ENCODE results near the gene ARV1. TPM values are rescaled to one million over a fixed set of nuclear protein-coding genes. Genes with fewer than 3 reads are reported as not detected.

Gene ARV1
- total RNA-seq, 2 experiments from 2014 or later = 13.5 to 17.7 TPM

DNA sequence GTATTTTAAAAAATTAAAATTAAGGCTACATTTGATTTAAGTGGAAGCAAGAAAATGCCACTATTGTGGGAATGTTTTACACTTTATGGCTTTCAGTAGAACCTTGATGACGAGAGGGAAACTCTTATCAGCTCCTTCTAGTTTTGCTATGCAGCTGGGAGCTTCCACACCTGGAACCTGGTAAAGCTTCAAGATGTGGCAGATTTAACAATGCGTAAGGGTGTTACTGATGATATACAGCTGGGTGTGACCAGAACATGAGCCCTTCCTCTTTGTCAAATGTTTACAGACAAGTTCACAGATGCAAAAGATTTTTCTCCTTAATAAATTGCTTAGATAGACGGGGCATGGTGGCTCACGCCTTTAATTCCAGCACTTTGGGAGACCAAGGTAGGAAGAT lies 20.5 kb upstream of the ARV1 start:
- Mint-ChIP-seq H3K4me3 (no peak overlapping the region), H3K9me3 (no peaks in the 10 kb centered on the region), H3K27ac (no peak overlapping the region), H3K36me3 (ENCODE audit: low read depth) (peaks cover 43% of the 10 kb centered on the region), H3K4me1 (peaks cover 5% of the 10 kb centered on the region), H3K27me3 (no peaks in the 10 kb centered on the region)
- ChIA-PET CTCF (no interaction called here), POLR2A (no interaction called here)
- DNase-seq = no peak

DNA sequence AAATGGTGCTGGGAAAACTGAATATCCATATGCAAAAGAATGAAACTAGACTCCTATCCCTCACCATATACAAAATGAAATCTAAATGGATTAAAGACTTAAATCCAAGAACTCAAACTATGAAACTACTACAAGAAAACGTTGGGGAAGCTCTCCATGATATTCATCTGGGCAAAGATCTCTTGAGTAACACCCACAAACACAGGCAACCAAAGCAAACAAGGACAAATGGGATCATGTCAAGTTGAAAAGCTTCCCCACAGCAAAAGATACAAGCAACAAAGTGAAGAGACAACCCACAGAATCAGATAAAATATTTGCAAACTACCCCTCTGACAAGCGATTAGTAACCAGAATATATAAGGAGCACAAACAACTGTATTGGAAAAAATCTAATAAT lies 14.0 kb upstream of the ARV1 start:
- Mint-ChIP-seq H3K27ac (no peak overlapping the region), H3K36me3 (ENCODE audit: low read depth) (peaks cover 28% of the 10 kb centered on the region), H3K4me3 (no peak overlapping the region), H3K9me3 (no peaks in the 10 kb centered on the region), H3K27me3 (no peaks in the 10 kb centered on the region), H3K4me1 (peaks cover 10% of the 10 kb centered on the region)
- DNase-seq = no peak
- CTCF ChIA-PET = no interaction called here
- POLR2A ChIA-PET = no interaction called here

DNA sequence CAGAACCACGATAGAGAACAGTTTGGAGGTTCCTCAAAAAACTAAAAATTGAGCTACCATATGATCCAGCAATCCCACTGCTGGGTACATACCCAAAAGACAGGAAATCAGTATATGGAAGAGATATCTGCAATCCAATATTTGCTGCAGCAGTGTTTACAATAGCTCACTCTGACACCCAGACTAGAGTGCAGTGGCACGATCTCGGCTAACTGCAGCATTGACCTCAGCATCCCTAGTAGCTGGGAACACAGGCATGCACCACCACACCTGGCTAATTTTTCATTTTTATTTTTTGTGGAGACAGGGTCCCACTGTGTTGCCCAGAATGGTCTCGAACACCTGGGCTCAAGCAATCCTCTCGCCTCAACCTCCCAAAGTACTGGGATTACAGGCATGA lies 13.4 kb upstream of the ARV1 start:
- ChIA-PET POLR2A (no interaction called here), CTCF (no interaction called here)
- Mint-ChIP-seq H3K27ac (no peak overlapping the region), H3K36me3 (ENCODE audit: low read depth) (peaks cover 28% of the 10 kb centered on the region), H3K27me3 (no peaks in the 10 kb centered on the region), H3K9me3 (no peaks in the 10 kb centered on the region), H3K4me1 (peaks cover 16% of the 10 kb centered on the region), H3K4me3 (no peak overlapping the region)
- no peak for DNase-seq

DNA sequence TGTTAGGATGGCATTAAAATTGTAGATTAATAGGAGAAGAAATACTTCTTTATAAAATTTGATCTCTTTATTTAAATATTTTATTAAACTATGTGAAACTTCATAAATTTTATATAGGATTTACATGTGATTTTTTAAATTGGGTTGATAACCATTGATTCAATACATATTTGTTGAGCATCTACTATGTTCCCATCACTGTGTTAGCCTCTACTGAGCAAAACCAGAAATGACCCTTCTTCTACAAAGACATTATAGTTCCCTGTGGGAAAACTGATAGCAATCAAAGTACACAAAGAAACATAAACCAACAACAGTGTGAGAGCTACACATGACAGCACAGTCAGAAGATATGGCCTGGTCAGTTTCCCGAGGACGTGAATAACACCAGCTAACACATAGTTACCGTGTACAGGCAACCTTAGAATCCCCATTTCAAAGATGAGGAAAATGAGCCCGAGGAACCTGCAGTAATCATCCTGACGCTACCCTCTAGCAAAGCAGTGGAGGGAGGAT lies 12.5 kb upstream of the ARV1 start:
- H3K27ac Mint-ChIP-seq = no peak overlapping the region
- no peak for DNase-seq
- peaks cover 20% of the 10 kb centered on the region for H3K4me1 Mint-ChIP-seq
- no peaks in the 10 kb centered on the region for H3K27me3 Mint-ChIP-seq
- H3K36me3 Mint-ChIP-seq (ENCODE audit: low read depth) = peaks cover 27% of the 10 kb centered on the region
- CTCF ChIA-PET = no interaction called here
- H3K4me3 Mint-ChIP-seq = no peak overlapping the region
- no peaks in the 10 kb centered on the region for H3K9me3 Mint-ChIP-seq
- POLR2A ChIA-PET = no interaction called here

DNA sequence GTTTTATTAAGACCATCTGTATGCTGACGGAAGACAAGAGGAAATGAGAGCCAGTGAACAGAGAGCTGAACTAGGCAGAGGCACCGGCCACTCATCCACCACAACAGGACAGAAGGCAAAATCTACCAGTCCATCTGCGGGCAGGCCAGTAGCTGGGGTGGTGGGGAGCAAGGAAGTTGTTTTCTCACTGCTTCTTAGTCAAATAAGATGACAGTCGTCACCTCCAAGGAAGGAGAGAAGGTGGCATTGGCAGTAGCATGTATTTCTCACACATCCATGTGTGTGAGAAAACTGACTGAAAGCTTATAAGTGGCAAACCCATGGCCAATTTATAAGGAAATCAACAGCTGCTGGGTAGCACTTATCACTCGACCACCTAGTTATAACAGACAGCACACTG lies 8.5 kb upstream of the ARV1 start:
- Mint-ChIP-seq H3K4me3 (no peak overlapping the region), H3K36me3 (ENCODE audit: low read depth) (peaks cover 30% of the 10 kb centered on the region), H3K27me3 (no peaks in the 10 kb centered on the region), H3K4me1 (peaks cover 46% of the 10 kb centered on the region), H3K9me3 (no peaks in the 10 kb centered on the region), H3K27ac (peak overlapping the region; percentile 28)
- no peak for DNase-seq
- ChIA-PET CTCF (interaction anchor here (2.6 kb wide), 1 partner anchor 8 kb away, joined by 14 read pairs; the partner anchor contains the start of genes ARV1 and TTC13), POLR2A (no interaction called here)

DNA sequence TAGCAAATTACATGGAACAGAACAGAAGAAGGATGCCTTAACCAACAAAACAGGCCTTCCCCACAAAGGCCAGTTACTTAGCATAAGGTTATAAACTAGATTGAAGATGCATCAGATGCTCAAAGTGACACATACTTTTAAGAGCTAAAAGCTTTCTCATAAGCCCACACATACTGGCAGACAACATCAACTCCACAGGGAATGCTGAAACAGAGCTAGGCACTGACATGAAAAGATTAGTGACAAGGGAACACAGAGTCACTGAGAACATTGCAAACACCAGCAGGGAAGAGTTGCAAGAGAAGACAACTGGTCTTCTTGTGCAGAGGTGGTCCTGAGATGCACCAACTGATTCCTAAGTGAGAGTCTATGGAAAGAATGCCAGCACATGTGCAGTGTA lies 7.1 kb upstream of the ARV1 start:
- H3K4me1 Mint-ChIP-seq = peaks cover 59% of the 10 kb centered on the region
- H3K27ac Mint-ChIP-seq = peak overlapping the region; percentile 88
- no peak overlapping the region for H3K4me3 Mint-ChIP-seq

DNA sequence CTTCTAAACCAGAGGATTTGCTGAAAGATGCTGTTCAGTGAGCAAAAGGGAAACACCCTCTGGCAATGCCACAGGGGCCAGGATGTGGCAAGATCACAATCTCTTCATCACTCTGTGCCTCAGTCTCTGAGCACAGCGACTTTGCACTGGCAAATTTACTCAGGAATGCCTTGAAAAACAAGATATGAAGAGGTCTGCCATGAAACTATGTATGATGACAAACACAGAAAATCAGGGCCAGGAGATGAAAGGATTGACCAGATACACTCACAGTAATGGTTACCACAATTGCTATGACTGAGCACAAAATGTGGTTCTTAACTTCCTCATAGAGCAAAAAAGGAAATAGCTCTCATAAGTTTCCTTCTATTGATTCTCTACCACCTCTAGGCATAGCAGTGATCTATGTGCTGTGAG lies 6.0 kb upstream of the ARV1 start:
- H3K36me3 Mint-ChIP-seq (ENCODE audit: low read depth) = peaks cover 53% of the 10 kb centered on the region
- H3K4me3 Mint-ChIP-seq = peak overlapping the region; percentile 32
- DNase-seq = peak; percentile 86
- CTCF ChIA-PET = interaction anchor here (0.7 to 1.1 kb wide), 2 partner anchors 22 to 24 kb away, joined by 3 read pairs; no protein-coding TSS in a partner anchor
- H3K4me1 Mint-ChIP-seq = peaks cover 69% of the 10 kb centered on the region
- peak overlapping the region; percentile 88 for H3K27ac Mint-ChIP-seq
- H3K9me3 Mint-ChIP-seq = no peaks in the 10 kb centered on the region
- POLR2A ChIA-PET = interaction anchor here (0.6 kb wide), 1 partner anchor 34 kb away, joined by 3 read pairs; no protein-coding TSS in a partner anchor
- no peaks in the 10 kb centered on the region for H3K27me3 Mint-ChIP-seq

More for the DNA sequence above, 7.1 kb upstream of the ARV1 start:
- Mint-ChIP-seq H3K36me3 (ENCODE audit: low read depth) (peaks cover 43% of the 10 kb centered on the region), H3K27me3 (no peaks in the 10 kb centered on the region), H3K9me3 (no peaks in the 10 kb centered on the region)
- ChIA-PET CTCF (interaction anchor here (0.6 kb wide), 1 partner anchor 183 kb away, joined by 4 read pairs; no protein-coding TSS in a partner anchor), POLR2A (no interaction called here)
- no peak for DNase-seq

DNA sequence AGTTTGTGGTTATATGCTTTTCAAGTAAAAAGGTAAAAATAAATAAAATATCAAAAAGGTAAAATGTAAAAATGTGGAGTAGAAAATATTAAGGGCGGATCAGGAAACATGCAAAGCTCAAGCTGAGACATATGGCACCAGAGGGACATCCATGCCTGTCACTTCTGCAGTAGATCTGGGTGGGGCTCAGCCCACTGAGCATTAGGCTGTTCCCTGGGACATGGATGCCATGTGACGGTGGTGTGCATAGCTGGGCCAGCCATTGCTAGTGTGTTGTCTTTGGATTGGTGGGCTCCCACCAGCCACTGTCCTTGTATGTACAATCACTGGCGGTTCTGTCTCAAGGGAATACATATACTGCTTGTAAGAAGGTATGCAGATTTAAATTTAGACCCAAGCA lies 3.3 kb upstream of the ARV1 start:
- CTCF ChIA-PET = interaction anchor here (1.3 to 2.2 kb wide), 2 partner anchors 13 to 16 kb away, joined by 3 to 7 read pairs; no protein-coding TSS in a partner anchor
- Mint-ChIP-seq H3K4me3 (no peak overlapping the region), H3K36me3 (ENCODE audit: low read depth) (peaks cover 44% of the 10 kb centered on the region), H3K9me3 (no peaks in the 10 kb centered on the region), H3K27me3 (no peaks in the 10 kb centered on the region), H3K27ac (no peak overlapping the region), H3K4me1 (peaks cover 59% of the 10 kb centered on the region)
- no peak for DNase-seq
- POLR2A ChIA-PET = no interaction called here

DNA sequence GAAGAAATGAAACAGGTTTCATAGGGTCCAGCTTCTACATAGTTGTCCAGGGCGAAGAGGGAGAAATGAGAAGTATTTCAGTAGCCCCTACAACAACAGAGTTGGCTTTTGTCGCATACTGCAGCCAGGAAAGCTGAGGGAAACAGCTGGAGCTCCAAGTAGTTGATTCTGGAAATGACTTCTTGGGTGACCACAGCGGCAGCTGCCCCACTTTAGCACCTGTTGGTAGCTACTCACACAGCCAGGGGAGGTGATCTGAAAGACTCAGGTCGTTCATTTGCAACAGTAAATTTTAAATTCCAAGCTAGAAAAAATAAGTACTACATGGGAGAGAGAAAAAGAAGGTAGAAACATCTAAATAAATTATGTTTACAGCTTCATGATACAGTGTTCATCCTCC lies 2.5 kb upstream of the ARV1 start:
- POLR2A ChIA-PET = no interaction called here

DNA sequence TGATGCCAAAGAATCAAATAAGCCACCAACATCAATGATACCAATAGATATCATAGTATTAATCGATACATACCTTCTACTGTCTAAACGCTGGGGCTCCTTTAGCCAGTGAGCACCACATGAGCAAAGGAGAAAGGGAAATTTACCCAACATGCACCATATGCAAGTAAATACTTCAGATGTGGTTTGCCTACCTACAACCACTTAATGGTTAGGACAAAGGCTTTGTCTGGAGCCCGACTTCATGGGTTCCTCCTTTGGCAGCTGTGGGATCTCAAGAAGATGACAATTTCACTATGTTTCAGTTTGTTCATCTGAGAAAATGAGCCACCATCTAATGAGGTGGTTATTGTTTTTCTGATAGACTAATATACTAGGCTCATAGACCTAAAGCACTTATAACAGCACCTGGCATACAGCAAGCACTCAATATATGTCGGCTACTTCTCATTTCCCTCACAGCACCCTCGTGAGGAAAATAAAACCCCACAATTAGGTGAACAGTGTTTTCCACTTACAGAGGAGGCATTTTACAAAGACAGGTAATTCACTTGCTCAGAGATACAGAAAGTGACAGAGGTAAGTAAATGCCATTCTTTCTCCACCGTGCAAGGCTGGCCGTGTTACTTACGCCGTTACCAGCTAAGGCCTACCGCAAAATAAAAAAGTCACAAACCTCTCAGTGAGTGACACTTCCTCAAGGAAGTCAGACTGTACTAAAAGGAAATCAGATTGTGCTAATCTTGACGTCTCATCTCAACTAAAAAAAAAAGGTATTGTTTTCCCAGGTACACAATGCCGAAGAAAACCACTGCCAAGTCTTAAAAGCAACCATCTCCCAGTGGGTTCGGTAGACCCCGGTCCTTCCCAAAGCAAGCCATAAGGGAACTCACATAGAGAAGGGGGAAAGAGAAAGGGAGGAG lies 1.8 kb upstream of the ARV1 start:
- peaks cover 37% of the 10 kb centered on the region for H3K36me3 Mint-ChIP-seq (ENCODE audit: low read depth)
- H3K4me1 Mint-ChIP-seq = peaks cover 50% of the 10 kb centered on the region
- no peaks in the 10 kb centered on the region for H3K27me3 Mint-ChIP-seq
- H3K4me3 Mint-ChIP-seq = peak overlapping the region; percentile 98
- H3K9me3 Mint-ChIP-seq = no peaks in the 10 kb centered on the region
- ChIA-PET CTCF (interaction anchor here (0.7 to 2.2 kb wide), 3 partner anchors 12 to 461 kb away, joined by 3 to 7 read pairs (median 3); no protein-coding TSS in a partner anchor), POLR2A (no interaction called here)
- H3K27ac Mint-ChIP-seq = peak overlapping the region; percentile 98
- DNase-seq = peak; percentile 42

More for the DNA sequence above, 2.5 kb upstream of the ARV1 start:
- H3K4me3 Mint-ChIP-seq = peak overlapping the region; percentile 98
- H3K27me3 Mint-ChIP-seq = no peaks in the 10 kb centered on the region
- CTCF ChIA-PET = interaction anchor here (1.3 to 2.2 kb wide), 2 partner anchors 13 to 15 kb away, joined by 3 to 7 read pairs; no protein-coding TSS in a partner anchor
- H3K4me1 Mint-ChIP-seq = peaks cover 57% of the 10 kb centered on the region
- H3K36me3 Mint-ChIP-seq (ENCODE audit: low read depth) = peaks cover 43% of the 10 kb centered on the region
- no peaks in the 10 kb centered on the region for H3K9me3 Mint-ChIP-seq
- no peak for DNase-seq
- H3K27ac Mint-ChIP-seq = peak overlapping the region; percentile 98

DNA sequence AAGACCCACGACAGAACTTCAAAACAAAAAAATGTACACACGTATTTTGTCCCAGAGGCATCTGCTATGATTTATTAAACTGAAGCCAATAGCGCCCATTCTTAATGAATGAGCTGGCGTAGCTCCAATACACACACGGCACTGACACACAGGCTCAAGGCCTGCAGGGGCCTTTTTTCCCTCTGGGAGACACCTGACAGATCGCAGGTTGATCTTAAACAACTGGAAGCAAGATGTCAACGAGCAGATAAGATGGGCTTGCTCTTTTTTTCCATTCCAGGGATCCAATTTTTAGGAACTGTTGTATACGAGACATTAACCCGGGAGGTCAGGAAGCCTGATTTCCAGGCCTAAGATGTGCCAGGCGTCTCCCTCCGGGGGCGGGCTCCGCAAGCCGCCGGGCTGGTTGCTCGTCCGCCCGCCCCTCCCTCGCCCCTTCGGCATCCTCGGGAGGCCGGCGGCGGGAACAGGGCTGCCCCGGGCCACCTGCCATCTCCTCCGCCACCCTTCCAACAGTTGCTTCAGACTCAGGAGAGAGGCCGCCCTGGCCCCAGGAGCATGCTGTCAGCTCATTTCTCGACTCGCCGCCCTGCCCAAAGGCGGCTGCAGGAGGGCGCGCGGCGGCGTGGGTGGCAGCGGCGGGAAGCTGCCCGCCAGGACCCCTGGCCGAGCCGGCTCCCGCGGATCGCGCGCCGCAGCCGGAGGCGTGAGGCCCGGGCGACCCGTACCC lies 968 bp upstream of the ARV1 start:
- Mint-ChIP-seq H3K4me1 (peaks cover 42% of the 10 kb centered on the region), H3K36me3 (ENCODE audit: low read depth) (peaks cover 37% of the 10 kb centered on the region), H3K9me3 (no peaks in the 10 kb centered on the region), H3K4me3 (peak overlapping the region; percentile 98), H3K27me3 (no peaks in the 10 kb centered on the region), H3K27ac (peak overlapping the region; percentile 98)
- ChIA-PET POLR2A (no interaction called here), CTCF (interaction anchor here (0.7 to 1.9 kb wide), 4 partner anchors 8 to 462 kb away, joined by 3 to 14 read pairs (median 4); no protein-coding TSS in a partner anchor)
- peak; percentile 28 for DNase-seq

DNA sequence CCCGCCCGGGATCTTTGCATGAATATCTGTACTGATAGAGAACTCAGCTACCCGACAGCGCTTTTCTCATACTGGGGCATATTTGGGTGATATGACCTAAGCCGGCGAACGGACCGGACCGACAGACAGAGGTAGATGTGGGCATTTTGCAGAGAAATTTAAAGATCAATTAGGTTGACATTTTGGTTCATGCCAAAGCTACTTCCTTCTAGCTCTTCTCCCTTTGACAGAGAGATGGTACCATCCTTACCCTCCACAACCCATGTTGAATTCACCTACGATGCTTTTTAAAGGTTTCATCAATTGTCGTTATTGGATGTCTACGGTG lies 459 bp downstream of the ARV1 start:
- Mint-ChIP-seq H3K4me1 (peaks cover 32% of the 10 kb centered on the region), H3K36me3 (ENCODE audit: low read depth) (peaks cover 29% of the 10 kb centered on the region), H3K27me3 (no peaks in the 10 kb centered on the region), H3K4me3 (peak overlapping the region; percentile 94), H3K27ac (no peak overlapping the region), H3K9me3 (no peaks in the 10 kb centered on the region)
- ChIA-PET CTCF (interaction anchor here (1.6 to 1.9 kb wide), 2 partner anchors 9 kb away, joined by 5 to 14 read pairs; no protein-coding TSS in a partner anchor), POLR2A (no interaction called here)
- DNase-seq = no peak

DNA sequence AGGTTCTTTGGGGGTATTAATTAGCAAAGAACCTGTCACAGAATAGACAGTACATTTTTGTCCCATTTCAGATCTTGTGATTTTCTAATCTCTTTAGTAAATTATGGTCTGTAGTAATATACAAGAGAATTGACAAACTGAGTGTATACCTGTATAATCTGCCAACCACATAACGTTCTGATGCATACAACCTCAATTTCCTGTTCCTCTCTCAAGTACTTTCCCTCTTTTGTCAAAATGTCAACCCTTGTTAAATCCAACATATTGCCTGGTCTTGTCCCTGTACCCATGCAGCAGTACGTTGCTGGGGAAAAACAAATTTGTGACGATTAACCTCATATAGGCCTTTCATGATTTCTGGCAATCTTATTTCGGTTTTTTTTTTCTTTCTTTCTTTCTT lies 1.1 kb downstream of the ARV1 start:
- no peak overlapping the region for H3K27ac Mint-ChIP-seq
- peaks cover 31% of the 10 kb centered on the region for H3K4me1 Mint-ChIP-seq
- H3K4me3 Mint-ChIP-seq = peak overlapping the region; percentile 94
- H3K36me3 Mint-ChIP-seq (ENCODE audit: low read depth) = peaks cover 25% of the 10 kb centered on the region
- DNase-seq = no peak
- ChIA-PET CTCF (interaction anchor here (1.6 to 1.9 kb wide), 2 partner anchors 8 to 10 kb away, joined by 5 to 14 read pairs; no protein-coding TSS in a partner anchor), POLR2A (no interaction called here)
- no peaks in the 10 kb centered on the region for H3K27me3 Mint-ChIP-seq
- no peaks in the 10 kb centered on the region for H3K9me3 Mint-ChIP-seq

All from activated CD4-positive, alpha-beta T cell treated with anti-CD3 and anti-CD28 coated beads, Interleukin-2, amount 10 ng/mL, durations not matched to agents 7 days and 5 days (primary cell).